ENCODE measurements around the gene TRIM74. TPM values are rescaled to one million over a fixed set of nuclear protein-coding genes. Genes with fewer than 3 reads are reported as not detected.
"Not testable (repeated sequence)": the region's sequence is repeated elsewhere in the genome, so short reads cannot be mapped to it uniquely, and the experiment has no call there.

Gene TRIM74
- total RNA-seq, 1 experiment from 2014 or later, result not detected

DNA sequence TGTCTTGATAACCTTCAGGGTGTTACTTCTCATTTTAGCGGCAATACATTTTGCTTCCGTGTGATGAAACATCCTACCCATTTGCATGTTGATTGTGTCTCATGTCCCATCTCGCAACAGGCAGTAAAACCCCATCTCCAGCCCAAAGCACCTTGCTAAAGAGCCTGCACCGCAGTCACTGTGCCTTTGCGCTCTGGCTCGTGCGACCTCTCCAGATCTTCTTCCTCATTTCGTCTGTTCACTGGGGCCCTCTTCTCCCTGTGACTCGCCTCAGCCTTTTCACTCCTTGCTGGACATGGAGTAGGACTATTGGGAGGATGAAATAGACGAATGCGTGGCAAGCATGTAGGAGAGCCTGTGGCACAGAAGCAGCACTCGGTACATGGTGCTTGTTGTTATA is 57.9 kb downstream of the TRIM74 start:
- DNase-seq (ENCODE audit: low spot score), result not testable (repeated sequence)

Small RNA genes within 50 kb of the gene (small RNA-seq; reads per million reads assigned to genes)
- gene RF00019, result not detected

Other genes starting within 250 kb of the TRIM74 start
- gene TYW1B, start 141.3 kb downstream of the TRIM74 start, total RNA-seq (2014; rRNA removed; shearing (Covaris generic)), result 1.5 and 2.5 TPM in 2 replicates
- 17.5 and 18.7 TPM in 2 replicates for gene POM121, start 44.4 kb downstream of the TRIM74 start, total RNA-seq (2014; rRNA removed; shearing (Covaris generic))
- gene SPDYE8, start 60.3 kb upstream of the TRIM74 start, total RNA-seq (2014; rRNA removed; shearing (Covaris generic)), result not detected in 2 replicates
- not detected in 2 replicates for gene SPDYE11, start 88.4 kb upstream of the TRIM74 start, total RNA-seq (2014; rRNA removed; shearing (Covaris generic))
- not detected in 2 replicates for gene SPDYE9, start 116.6 kb upstream of the TRIM74 start, total RNA-seq (2014; rRNA removed; shearing (Covaris generic))

Measured in HT-29 (cell line).